ENCODE data around the gene HEATR5A. TPM values are rescaled to one million over a fixed set of nuclear protein-coding genes. Genes with fewer than 3 reads are reported as not detected.
"Not testable (repeated sequence)": the region's sequence is repeated elsewhere in the genome, so short reads cannot be mapped to it uniquely, and the experiment has no call there.

HEATR5A gene
- total and polyA plus RNA-seq, 10 of the 15 experiments (the other 5 are each of a cell fraction or from before 2014, with no cell fraction given): 5.1 to 37.1 (median 13.8) TPM

DNA sequence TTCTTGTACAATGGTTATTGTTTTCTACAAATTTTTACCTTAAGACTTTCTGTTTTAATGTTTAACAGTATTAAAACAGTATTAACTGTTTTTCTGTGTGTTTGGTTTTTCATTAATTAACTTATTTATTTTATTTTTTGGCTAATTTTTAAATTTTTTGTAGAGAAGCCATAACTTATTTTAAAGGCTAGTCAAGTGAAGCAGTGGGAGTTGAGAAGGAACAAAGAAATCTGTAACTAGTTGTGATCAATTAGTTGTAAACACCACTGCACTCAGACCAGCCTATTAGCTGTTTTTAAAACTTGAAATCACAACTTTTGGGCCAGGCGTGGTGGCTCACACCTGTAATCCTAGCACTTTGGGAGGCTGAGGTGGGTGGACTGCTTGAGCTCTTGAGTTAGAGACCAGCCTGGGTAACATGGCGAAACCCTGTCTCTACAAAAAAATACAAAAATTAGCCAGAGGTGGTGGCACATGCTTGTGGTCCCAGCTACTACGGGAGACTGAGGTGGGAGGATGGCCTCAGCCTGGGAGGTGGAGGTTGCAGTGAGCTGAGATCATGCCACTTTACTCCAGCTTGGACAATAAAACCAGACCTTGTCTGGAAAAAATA is 161.8 kb downstream of the HEATR5A start:
- Histone ChIP-seq H3K9ac (ENCODE audit: control insufficient read depth, insufficient read depth, low read length) (no peak overlapping the region), H3K4me2 (ENCODE audit: control insufficient read depth, insufficient read depth) (no peak overlapping the region), H3K9me3 (replicated peaks; ENCODE audit: control insufficient read depth, insufficient read depth, low read length) (no peaks in the 10 kb centered on the region), H3K4me1 (ENCODE audit: control insufficient read depth, insufficient read depth, low read length) (peaks cover 19% of the 10 kb centered on the region), H3K36me3 (ENCODE audit: control insufficient read depth in 2 of 2, insufficient read depth in 2 of 2, low read length in 1 of 2) (no peaks in the 10 kb centered on the region), H2AFZ (ENCODE audit: control insufficient read depth, low read depth, low read length) (no peak overlapping the region), H3K4me3 (no peak overlapping the region), H3K27ac (ENCODE audit: control insufficient read depth, insufficient read depth) (no peak overlapping the region), H3K27me3 (replicated peaks in 1 of 2; ENCODE audit: control insufficient read depth in 2 of 2, insufficient read depth in 2 of 2, low read length in 1 of 2) (no peaks in the 10 kb centered on the region), H4K20me1 (ENCODE audit: control insufficient read depth, insufficient read depth) (no peaks in the 10 kb centered on the region), H3K79me2 (ENCODE audit: control insufficient read depth, insufficient read depth, low read length) (no peaks in the 10 kb centered on the region)
- intact Hi-C loops (cut with micrococcal nuclease; ENCODE audit: unreplicated experiment) (no loop called here), in situ Hi-C loops (cut with MboI) (no loop called here)
- DNase-seq (ENCODE audit: low read depth, low spot score) (no peak), FAIRE-seq (no peak), ATAC-seq (no peak)
- ChIA-PET CTCF (interaction anchor here (1.2 kb wide), 1 partner anchor 18 kb away, joined by 3 read pairs; no protein-coding TSS in a partner anchor), POLR2A (no interaction called here), SMC1A (ENCODE audit: uncharacterized antibody, unreplicated experiment) (interaction anchor here (0.9 to 1.9 kb wide), 3 partner anchors 13 to 87 kb away, joined by 3 to 7 read pairs (median 3); no protein-coding TSS in a partner anchor), RAD21 (ENCODE audit: unreplicated experiment) (no interaction called here)
- no TSS peak for BruUV-seq (replicated peaks)
- no peak for TF ChIP-seq NFIC (IDR thresholded peaks at IDR 0.05; ENCODE audit: low read depth, low read length)
- TF ChIP-seq, protein P1, sequence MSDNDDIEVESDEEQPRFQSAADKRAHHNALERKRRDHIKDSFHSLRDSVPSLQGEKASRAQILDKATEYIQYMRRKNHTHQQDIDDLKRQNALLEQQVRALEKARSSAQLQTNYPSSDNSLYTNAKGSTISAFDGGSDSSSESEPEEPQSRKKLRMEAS (IDR thresholded peaks at IDR 0.05; ENCODE audit: low read depth, low read length): no peak
- TF ChIP-seq RB1 (IDR thresholded peaks at IDR 0.05; ENCODE audit: borderline replicate concordance): no peak
- 90% methylated on average over 3 of the region's 3 CpGs for WGBS (ENCODE audit: insufficient coverage, insufficient replicate concordance, low lambda C conversion rate, missing lambda C conversion rate)

DNA sequence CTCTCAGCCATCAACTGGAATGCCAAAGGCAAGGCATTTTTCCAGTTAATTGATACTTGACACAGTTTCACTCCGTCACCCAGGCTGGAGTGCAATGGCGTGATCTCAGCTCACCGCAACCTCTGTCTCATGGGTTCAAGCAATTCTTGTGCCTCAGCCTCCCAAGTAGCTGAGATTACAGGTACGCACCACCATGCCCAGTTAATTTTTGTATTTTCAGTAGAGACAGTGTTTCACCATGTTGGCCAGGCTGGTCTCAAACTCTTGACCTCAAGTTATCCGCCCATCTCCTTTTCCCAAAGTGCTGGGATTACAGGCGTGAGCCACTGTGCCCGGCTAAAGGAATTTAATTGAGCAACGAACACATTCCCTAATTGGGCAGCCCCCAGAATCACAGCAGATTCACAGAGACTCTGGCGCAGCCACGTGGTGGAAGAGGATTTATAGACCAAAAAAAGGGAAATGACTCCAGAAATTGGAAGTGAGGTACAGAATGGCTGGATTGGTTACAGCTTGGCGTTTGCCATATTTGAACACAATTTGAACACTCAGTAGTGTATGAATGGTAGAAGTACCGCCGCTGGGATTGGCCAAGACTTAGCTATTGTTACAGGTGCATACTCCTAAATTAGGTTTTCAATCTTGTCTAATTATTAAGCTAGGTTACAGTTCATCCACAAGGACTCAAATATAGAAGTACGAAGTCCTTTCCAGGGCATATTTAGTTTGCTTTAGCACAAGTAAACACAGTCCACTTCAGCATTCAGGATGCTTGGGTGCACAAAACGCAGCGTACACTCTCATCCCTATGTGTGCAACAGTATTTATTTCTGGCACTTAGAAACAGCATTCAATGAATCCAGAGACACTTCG is 162.6 kb downstream of the HEATR5A start:
- Histone ChIP-seq H3K4me1 (ENCODE audit: control insufficient read depth, insufficient read depth, low read length) (peaks cover 19% of the 10 kb centered on the region), H3K4me2 (ENCODE audit: control insufficient read depth, insufficient read depth) (0 out of 2 replicates have a peak overlapping the region, but pooled peaks have one; percentile 33)
- FAIRE-seq; H3K36me3 ChIP-seq (ENCODE audit: control insufficient read depth in 2 of 2, insufficient read depth in 2 of 2, low read length in 1 of 2); BruUV-seq (replicated peaks); H2AFZ ChIP-seq (ENCODE audit: control insufficient read depth, low read depth, low read length); H3K9ac ChIP-seq (ENCODE audit: control insufficient read depth, insufficient read depth, low read length); H3K27me3 ChIP-seq (replicated peaks in 1 of 2; ENCODE audit: control insufficient read depth in 2 of 2, insufficient read depth in 2 of 2, low read length in 1 of 2); H3K27ac ChIP-seq (ENCODE audit: control insufficient read depth, insufficient read depth); intact Hi-C loops (cut with micrococcal nuclease; ENCODE audit: unreplicated experiment); H3K4me3 ChIP-seq; RAD21 ChIA-PET (ENCODE audit: unreplicated experiment); H4K20me1 ChIP-seq (ENCODE audit: control insufficient read depth, insufficient read depth); DNase-seq (ENCODE audit: low read depth, low spot score); ATAC-seq; in situ Hi-C loops (cut with MboI); H3K9me3 ChIP-seq (replicated peaks; ENCODE audit: control insufficient read depth, insufficient read depth, low read length); H3K79me2 ChIP-seq (ENCODE audit: control insufficient read depth, insufficient read depth, low read length): not testable (repeated sequence)
- ChIA-PET CTCF (interaction anchor here (1.2 kb wide), 1 partner anchor 17 kb away, joined by 3 read pairs; no protein-coding TSS in a partner anchor), POLR2A (interaction anchor here (0.7 kb wide), 1 partner anchor 29 kb away, joined by 3 read pairs; no protein-coding TSS in a partner anchor), SMC1A (ENCODE audit: uncharacterized antibody, unreplicated experiment) (interaction anchor here (0.9 to 1.9 kb wide), 3 partner anchors 12 to 88 kb away, joined by 3 to 7 read pairs (median 3); no protein-coding TSS in a partner anchor)
- WGBS (ENCODE audit: insufficient coverage, insufficient replicate concordance, low lambda C conversion rate, missing lambda C conversion rate): 80% methylated on average over 17 of the region's 17 CpGs
